Kidney epithelial cell (primary cell): ENCODE results near the gene PREX1. TPM values are rescaled to one million over a fixed set of nuclear protein-coding genes. Genes with fewer than 3 reads are reported as not detected.

ENCODE experiments used
- DNase-seq: peaks from one replicate; pipeline ENCODE4 v3.0.0-alpha.2; 2010; ENCODE audit warnings: low read depth
- H3K27me3 ChIP-seq: 2 replicates; pipeline ENCODE4 v1.6.0; 2011; ENCODE audit warnings: low read length; ENCODE audit not compliant: control insufficient read depth, insufficient read depth
- H3K36me3 ChIP-seq: 2 replicates; pipeline ENCODE4 v1.5.1; 2011; ENCODE audit warnings: low read length; ENCODE audit not compliant: control insufficient read depth, insufficient read depth
- H3K4me3 ChIP-seq: 2 replicates; pipeline ENCODE4 v1.5.1; 2011; ENCODE audit warnings: low read depth, mild to moderate bottlenecking, control low read depth, low read length
- CTCF ChIP-seq: IDR thresholded peaks from 2 replicates; pipeline ENCODE4 v1.5.1; 2011; ENCODE audit warnings: mild to moderate bottlenecking, moderate library complexity, low read length, control low read depth, inconsistent platforms; ENCODE audit not compliant: insufficient read depth, poor library complexity, severe bottlenecking
- total RNA-seq: library from RNA; depleted of rRNA; stranded (reverse); fragments of >200 nt; gene quantifications from 2 replicates; pipeline ENCODE4 v1.2.3, GENCODE V29; 2015

The PREX1 gene
- total RNA-seq, 1 donor from 2014 or later = 3.5 TPM

- no peak for TF ChIP-seq CTCF
- DNase-seq = no peak
- no peak overlapping the region for H3K4me3 ChIP-seq
- no peaks in the 10 kb centered on the region for H3K36me3 ChIP-seq
- H3K27me3 ChIP-seq = no peaks in the 10 kb centered on the region
These were observed 82.5 kb downstream of the PREX1 start for GRCh38 chr20:48745330-48745729.

- no peak overlapping the region for H3K4me3 ChIP-seq
- no peak for TF ChIP-seq CTCF
- H3K36me3 ChIP-seq = no peaks in the 10 kb centered on the region
- no peak for DNase-seq
- H3K27me3 ChIP-seq = no peaks in the 10 kb centered on the region
These were observed 83.3 kb downstream of the PREX1 start for GRCh38 chr20:48744515-48744914.

- no peak overlapping the region for H3K4me3 ChIP-seq
- H3K27me3 ChIP-seq = peaks cover 1% of the 10 kb centered on the region
- H3K36me3 ChIP-seq = no peaks in the 10 kb centered on the region
- TF ChIP-seq CTCF = no peak
- no peak for DNase-seq
These were observed 84.0 kb downstream of the PREX1 start for GRCh38 chr20:48743807-48744206.

- TF ChIP-seq CTCF = no peak
- Histone ChIP-seq H3K27me3 (peaks cover 4% of the 10 kb centered on the region), H3K4me3 (no peak overlapping the region), H3K36me3 (no peaks in the 10 kb centered on the region)
- no peak for DNase-seq
These were observed 84.7 kb downstream of the PREX1 start for GRCh38 chr20:48742912-48743680.

- H3K27me3 ChIP-seq = peaks cover 4% of the 10 kb centered on the region
- TF ChIP-seq CTCF = no peak
- H3K4me3 ChIP-seq = no peak overlapping the region
- no peak for DNase-seq
- no peaks in the 10 kb centered on the region for H3K36me3 ChIP-seq
These were observed 85.6 kb downstream of the PREX1 start for GRCh38 chr20:48742233-48742632.

- H3K27me3 ChIP-seq = peaks cover 4% of the 10 kb centered on the region
- no peak for DNase-seq
- TF ChIP-seq CTCF = no peak
- H3K4me3 ChIP-seq = no peak overlapping the region
- no peaks in the 10 kb centered on the region for H3K36me3 ChIP-seq
These were observed 86.1 kb downstream of the PREX1 start for GRCh38 chr20:48741669-48742068.
